Activated T-helper 2 cell treated with anti-CD3 and anti-CD28 coated beads, Interferon-gamma antibody, Interleukin-2, Interleukin-4, amounts not matched to agents 10 μg/mL and 5 μg/mL and 100 μg/mL, durations not matched to agents 14 hours and 24 hours and 36 hours (primary cell): Measurements from ENCODE around the gene CD86. TPM values are rescaled to one million over a fixed set of nuclear protein-coding genes. Genes with fewer than 3 reads are reported as not detected.
"Not testable (repeated sequence)": the region's sequence is repeated elsewhere in the genome, so short reads cannot be mapped to it uniquely, and the experiment has no call there.

Experiments
- DNase-seq: peaks from one replicate; pipeline ENCODE4 v3.0.0; 2021; ENCODE audit warnings: low spot score
- H3K27ac Mint-ChIP-seq: one replicate; pipeline ENCODE4 v1.8.0; 2021; ENCODE audit warnings: mixed read lengths
- H3K27me3 Mint-ChIP-seq: one replicate; pipeline ENCODE4 v1.8.0; 2021; ENCODE audit warnings: low read depth, mixed read lengths
- H3K36me3 Mint-ChIP-seq: one replicate; pipeline ENCODE4 v1.8.0; 2021; ENCODE audit warnings: low read depth, mixed read lengths
- H3K4me1 Mint-ChIP-seq: one replicate; pipeline ENCODE4 v1.8.0; 2021; ENCODE audit warnings: low read depth, mixed read lengths
- H3K4me3 Mint-ChIP-seq: one replicate; pipeline ENCODE4 v1.8.0; 2021; ENCODE audit warnings: low read depth, mild to moderate bottlenecking, moderate library complexity, mixed read lengths
- H3K9me3 Mint-ChIP-seq: one replicate; pipeline ENCODE4 v1.8.0; 2021; ENCODE audit warnings: mixed read lengths
- intact Hi-C: fragments of 100-400 bp; cut with micrococcal nuclease; formaldehyde crosslinking; loops from one replicate; pipeline ENCODE4 v1.15.1; 2023
- total RNA-seq: library from RNA; stranded (reverse); gene quantifications from 2 replicates; pipeline ENCODE4 v1.2.3, GENCODE V29; 2022

The CD86 gene
- total RNA-seq, 1 donor from 2014 or later, result 6.8 TPM

DNA sequence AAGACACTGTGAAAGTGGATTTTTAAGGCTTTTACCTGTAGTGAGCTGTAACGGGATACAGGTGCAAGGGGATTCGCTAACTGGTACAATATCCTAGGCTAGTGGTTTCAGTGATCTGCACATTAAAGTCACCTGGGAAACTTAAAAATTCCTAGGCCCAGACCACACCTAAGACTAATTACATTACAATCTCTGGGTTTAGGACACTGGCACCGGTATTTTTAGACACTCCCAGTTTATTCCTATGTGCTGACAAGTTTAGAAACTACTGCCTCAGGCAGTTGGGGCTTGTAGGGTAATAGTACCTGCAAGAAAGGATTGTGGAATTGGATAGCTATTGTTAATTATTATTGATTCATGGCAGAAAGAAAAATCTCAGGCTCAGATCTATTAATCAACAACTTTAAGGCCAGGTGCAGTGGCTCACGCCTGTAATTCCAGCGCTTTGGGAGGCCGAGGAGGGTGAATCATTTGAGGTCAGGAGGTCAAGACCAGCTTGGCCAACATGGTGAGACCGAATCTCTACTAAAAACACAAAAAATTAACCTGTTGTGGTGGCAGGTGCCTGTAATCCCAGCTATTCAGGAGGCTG is 77.9 kb downstream of the CD86 start:
- Mint-ChIP-seq H3K36me3 (no peaks in the 10 kb centered on the region), H3K4me3 (no peak overlapping the region), H3K27me3 (peaks cover 6% of the 10 kb centered on the region), H3K9me3 (peaks cover 14% of the 10 kb centered on the region), H3K4me1 (peaks cover 4% of the 10 kb centered on the region), H3K27ac (no peak overlapping the region)
- intact Hi-C loops, result no loop called here
- DNase-seq, result no peak

- Mint-ChIP-seq H3K36me3 (peaks cover 8% of the 10 kb centered on the region), H3K4me3 (no peak overlapping the region)
These were observed 91.3 kb downstream of the CD86 start for GRCh38 chr3:122146466-122146865.

GRCh38 chr3:122148941-122149627 is 93.9 kb downstream of the CD86 start:
- Mint-ChIP-seq H3K36me3 (peaks cover 7% of the 10 kb centered on the region), H3K27me3 (no peaks in the 10 kb centered on the region), H3K9me3 (peaks cover 35% of the 10 kb centered on the region), H3K27ac (peak overlapping the region; percentile 29), H3K4me1 (peaks cover 32% of the 10 kb centered on the region), H3K4me3 (no peak overlapping the region)
- intact Hi-C loops, result loop anchor here (5.0 kb wide), 1 partner anchor 137 kb away; no protein-coding TSS in a partner anchor
- DNase-seq, result no peak

More at GRCh38 chr3:122146466-122146865, 91.3 kb downstream of the CD86 start:
- H3K4me1 Mint-ChIP-seq, result peaks cover 31% of the 10 kb centered on the region
- H3K9me3 Mint-ChIP-seq, result peaks cover 32% of the 10 kb centered on the region
- peak overlapping the region; percentile 46 for H3K27ac Mint-ChIP-seq
- peak; percentile 56 for DNase-seq
- intact Hi-C loops, result loop anchor here (1.0 to 5.0 kb wide), 7 partner anchors 45 to 410 kb away; no protein-coding TSS in a partner anchor
- no peaks in the 10 kb centered on the region for H3K27me3 Mint-ChIP-seq

- Mint-ChIP-seq H3K4me1 (peaks cover 28% of the 10 kb centered on the region), H3K36me3 (peaks cover 20% of the 10 kb centered on the region), H3K4me3 (no peak overlapping the region), H3K27me3 (no peaks in the 10 kb centered on the region), H3K9me3 (peaks cover 51% of the 10 kb centered on the region), H3K27ac (no peak overlapping the region)
- intact Hi-C loops, result no loop called here
- DNase-seq, result no peak
These were observed 96.3 kb downstream of the CD86 start for GRCh38 chr3:122151480-122151879.

- H3K36me3 Mint-ChIP-seq, H3K4me1 Mint-ChIP-seq, intact Hi-C loops, H3K4me3 Mint-ChIP-seq, H3K27ac Mint-ChIP-seq, DNase-seq: not testable (repeated sequence)
- Mint-ChIP-seq H3K27me3 (peaks cover 13% of the 10 kb centered on the region), H3K9me3 (peaks cover 46% of the 10 kb centered on the region)
These were observed 109.8 kb downstream of the CD86 start for GRCh38 chr3:122164983-122165382.

DNA sequence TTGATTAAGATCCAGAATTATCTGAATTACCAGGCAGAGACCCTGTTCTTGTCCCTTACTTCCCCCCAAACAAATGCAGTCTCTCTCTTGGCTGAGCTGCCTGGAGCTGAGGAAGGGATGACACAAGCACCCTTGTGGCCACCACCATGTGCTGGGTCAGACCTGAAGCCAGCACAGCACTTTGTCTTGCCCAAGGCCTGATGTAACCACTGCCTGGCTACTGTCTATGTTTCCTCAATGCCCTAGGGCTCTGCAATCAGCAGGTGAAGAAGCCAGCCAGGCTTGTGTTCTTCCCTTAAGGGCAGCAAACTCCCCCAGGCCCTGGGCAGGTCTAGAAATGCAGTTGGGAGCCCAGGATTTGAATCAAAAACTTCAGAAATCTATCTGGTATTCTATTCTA is 112.5 kb downstream of the CD86 start:
- no peak for DNase-seq
- Mint-ChIP-seq H3K36me3 (peaks cover 1% of the 10 kb centered on the region), H3K4me1 (no peaks in the 10 kb centered on the region), H3K9me3 (peaks cover 33% of the 10 kb centered on the region), H3K27ac (no peak overlapping the region), H3K4me3 (no peak overlapping the region), H3K27me3 (peaks cover 5% of the 10 kb centered on the region)
- intact Hi-C loops, result no loop called here

DNA sequence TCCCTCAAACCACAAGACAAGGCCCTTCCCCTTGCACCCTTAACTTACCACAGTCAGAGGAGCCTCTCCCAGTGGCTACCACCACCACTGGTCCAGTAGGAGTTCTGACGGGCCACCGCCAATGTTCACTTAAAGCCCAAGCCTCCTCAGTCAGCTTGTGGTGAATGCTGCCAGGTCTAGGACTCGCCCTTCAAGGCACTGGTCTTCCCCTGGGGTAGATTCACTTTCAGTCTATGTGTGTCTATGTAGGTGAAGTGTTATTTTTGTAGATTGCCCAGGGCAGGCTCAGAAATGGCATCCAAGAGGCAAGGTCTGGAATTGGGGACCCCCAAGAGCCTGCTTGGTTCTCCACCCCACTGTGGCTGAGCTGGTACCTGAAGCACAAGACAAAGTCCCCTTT is 112.9 kb downstream of the CD86 start:
- H3K4me1 Mint-ChIP-seq, result no peaks in the 10 kb centered on the region
- no peak overlapping the region for H3K27ac Mint-ChIP-seq
- no peak for DNase-seq
- no peak overlapping the region for H3K4me3 Mint-ChIP-seq
- H3K27me3 Mint-ChIP-seq, result peaks cover 1% of the 10 kb centered on the region
- H3K9me3 Mint-ChIP-seq, result peaks cover 33% of the 10 kb centered on the region
- peaks cover 3% of the 10 kb centered on the region for H3K36me3 Mint-ChIP-seq
- intact Hi-C loops, result no loop called here

DNA sequence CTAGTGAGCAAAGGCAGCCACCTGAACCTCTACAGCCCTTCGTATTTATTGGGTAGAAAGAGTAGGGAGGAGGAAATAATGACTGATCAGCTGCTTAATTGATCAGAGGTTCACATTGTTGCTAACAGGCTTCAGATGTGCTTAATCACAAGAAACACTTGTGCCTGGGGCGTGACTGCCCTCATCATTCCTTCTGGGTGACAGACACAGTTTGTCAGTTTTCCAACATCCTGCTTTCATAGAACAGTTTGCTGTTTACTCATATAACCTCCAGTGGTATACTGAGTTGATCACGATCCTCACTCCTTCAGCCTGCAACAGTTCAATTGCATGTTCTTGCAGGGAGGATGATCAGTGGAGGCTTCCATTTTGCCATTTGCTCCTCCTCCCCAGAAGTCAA is 114.7 kb downstream of the CD86 start:
- intact Hi-C loops, result no loop called here
- H3K4me3 Mint-ChIP-seq, result no peak overlapping the region
- H3K4me1 Mint-ChIP-seq, result no peaks in the 10 kb centered on the region
- no peak overlapping the region for H3K27ac Mint-ChIP-seq
- H3K36me3 Mint-ChIP-seq, result peaks cover 3% of the 10 kb centered on the region
- DNase-seq, result no peak
- H3K9me3 Mint-ChIP-seq, result peaks cover 29% of the 10 kb centered on the region
- H3K27me3 Mint-ChIP-seq, result peaks cover 2% of the 10 kb centered on the region

Other genes starting within 250 kb of the CD86 start
- gene IQCB1, start 220.3 kb upstream of the CD86 start, total RNA-seq, result 43.4 and 44.0 TPM in 2 replicates
- 18.5 and 19.2 TPM in 2 replicates for gene EAF2, start 220.2 kb upstream of the CD86 start, total RNA-seq
- gene SLC15A2, start 161.0 kb upstream of the CD86 start, total RNA-seq, result 3.5 and 3.9 TPM in 2 replicates
- 0.21 and 0.28 TPM in 2 replicates for gene ILDR1, start 33.1 kb upstream of the CD86 start, total RNA-seq
- not detected in 2 replicates for gene CASR, start 128.3 kb downstream of the CD86 start, total RNA-seq